ENCODE data around the gene SIK3.

The SIK3 gene

DNA sequence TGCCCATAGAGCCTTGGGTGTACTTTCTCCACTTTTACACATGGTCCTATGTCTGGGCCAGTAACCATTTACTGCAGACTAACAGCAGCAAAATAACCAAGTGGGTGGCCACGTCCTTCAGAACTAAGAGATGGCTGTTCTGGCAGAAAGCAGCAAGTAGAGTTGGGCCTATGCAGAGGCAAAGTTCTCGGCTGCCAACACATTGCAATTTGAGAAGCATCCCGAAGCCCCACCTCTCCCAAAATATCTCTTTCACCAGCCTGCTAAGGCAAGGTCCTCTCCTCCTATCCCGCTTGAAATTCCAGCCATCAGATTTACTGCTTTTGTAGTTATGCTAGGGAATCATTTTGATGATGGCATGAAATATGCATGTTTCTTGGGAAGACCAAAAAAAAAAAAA, 142.3 kb downstream of the SIK3 start:
- no peak overlapping the region for H3K4me3 ChIP-seq (ENCODE audit: low read depth, low read length)
- TF ChIP-seq, protein P1, sequence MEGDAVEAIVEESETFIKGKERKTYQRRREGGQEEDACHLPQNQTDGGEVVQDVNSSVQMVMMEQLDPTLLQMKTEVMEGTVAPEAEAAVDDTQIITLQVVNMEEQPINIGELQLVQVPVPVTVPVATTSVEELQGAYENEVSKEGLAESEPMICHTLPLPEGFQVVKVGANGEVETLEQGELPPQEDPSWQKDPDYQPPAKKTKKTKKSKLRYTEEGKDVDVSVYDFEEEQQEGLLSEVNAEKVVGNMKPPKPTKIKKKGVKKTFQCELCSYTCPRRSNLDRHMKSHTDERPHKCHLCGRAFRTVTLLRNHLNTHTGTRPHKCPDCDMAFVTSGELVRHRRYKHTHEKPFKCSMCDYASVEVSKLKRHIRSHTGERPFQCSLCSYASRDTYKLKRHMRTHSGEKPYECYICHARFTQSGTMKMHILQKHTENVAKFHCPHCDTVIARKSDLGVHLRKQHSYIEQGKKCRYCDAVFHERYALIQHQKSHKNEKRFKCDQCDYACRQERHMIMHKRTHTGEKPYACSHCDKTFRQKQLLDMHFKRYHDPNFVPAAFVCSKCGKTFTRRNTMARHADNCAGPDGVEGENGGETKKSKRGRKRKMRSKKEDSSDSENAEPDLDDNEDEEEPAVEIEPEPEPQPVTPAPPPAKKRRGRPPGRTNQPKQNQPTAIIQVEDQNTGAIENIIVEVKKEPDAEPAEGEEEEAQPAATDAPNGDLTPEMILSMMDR (IDR thresholded peaks at IDR 0.05; ENCODE audit: low read depth, low read length) = no peak

DNA sequence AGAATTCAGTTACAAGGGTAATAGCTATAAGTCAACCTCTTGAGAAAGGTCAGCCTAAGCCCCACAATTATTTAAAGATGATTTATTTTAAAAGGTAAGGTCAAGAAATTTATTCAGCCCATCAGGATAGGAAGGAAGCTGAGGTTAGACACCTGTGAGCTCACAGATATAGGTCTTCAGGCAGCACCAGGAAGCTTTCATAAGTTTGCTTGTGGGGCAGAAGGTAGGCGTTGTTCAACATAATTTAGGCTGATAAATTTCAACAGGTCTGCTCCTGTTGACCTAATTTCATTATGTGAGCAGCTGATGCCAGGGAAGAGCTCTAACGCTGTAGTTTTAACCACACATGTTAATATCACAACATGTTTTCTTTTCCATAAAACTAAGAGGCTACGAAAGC, 142.7 kb downstream of the SIK3 start:
- no peak overlapping the region for H3K4me3 ChIP-seq (ENCODE audit: low read depth, low read length)
- TF ChIP-seq, protein P1 (IDR thresholded peaks at IDR 0.05; ENCODE audit: low read depth, low read length) = no peak

DNA sequence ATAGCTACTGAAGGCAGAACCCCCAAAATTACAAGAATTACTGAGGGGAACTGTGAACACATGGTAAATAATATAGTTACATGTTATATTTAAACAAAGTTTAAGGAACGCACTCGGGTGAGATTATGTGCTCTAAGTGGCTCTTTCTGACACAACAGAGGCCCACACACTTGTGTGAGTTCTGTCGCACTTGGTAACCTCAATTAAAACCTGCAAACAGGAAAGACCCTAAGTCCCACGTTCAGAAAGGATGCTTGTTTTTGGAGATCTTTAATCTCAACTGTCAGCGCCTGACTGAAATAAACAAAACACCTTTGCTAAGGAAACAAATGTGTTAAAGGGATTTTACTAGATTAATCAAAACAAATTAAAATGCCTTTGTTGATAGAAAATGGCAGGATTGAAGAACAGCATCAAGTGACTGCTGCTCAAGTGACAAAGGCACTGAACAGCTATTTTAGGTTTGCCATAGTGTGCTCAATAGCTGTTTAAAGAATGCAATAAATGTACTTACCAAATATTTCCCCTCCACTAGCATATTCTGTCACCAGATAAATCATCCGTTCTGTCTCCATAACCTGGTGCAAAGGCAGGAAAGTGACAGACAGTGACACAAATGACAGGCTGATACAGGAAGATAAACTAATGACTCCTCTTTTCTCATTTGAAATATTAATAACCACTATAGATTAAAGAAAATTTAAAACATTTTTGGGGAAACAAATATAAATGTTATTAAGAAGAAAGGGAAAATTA, 144.5 kb downstream of the SIK3 start:
- TF ChIP-seq, protein P1 (IDR thresholded peaks at IDR 0.05; ENCODE audit: low read depth, low read length) = no peak
- no peak overlapping the region for H3K4me3 ChIP-seq (ENCODE audit: low read depth, low read length)

DNA sequence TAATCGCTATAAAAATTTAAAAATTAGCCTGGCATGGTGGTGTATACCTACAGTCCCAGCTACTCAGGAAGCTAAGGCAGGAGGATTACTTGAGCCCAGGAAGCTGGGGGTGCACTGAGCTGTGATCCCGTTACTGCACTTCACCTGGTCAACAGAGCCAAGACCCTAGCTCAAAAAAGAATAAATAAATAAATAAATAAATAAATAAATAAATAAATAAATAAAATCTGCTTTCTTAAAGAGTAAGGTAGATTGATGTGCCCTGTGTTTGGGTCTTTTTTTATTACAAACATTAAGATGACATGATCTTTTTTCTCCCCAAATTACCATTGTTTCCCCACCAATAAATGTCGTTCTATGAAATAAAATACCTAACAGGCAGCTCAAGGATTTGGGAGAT, 146.5 kb downstream of the SIK3 start:
- H3K4me3 ChIP-seq (ENCODE audit: low read depth, low read length) = no peak overlapping the region
- TF ChIP-seq, protein P1 (IDR thresholded peaks at IDR 0.05; ENCODE audit: low read depth, low read length) = no peak

DNA sequence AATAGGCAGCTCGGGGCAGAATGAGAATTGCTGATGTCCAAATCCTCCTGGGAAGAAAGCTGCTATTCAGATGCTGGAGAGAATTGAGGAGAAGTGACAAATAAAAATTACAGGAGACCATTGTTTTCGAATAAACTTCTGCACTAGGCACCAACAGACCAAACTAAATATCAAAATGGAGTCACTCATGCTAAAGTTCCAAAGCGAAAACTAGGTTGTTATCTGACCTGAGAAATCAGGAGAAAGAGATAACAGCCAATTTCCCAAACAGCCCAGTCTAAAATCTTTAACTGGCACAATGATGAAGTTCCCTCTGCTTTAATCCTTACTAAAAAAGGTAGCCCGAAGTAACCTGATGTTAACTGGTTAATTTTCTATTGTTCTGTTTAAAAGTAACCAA, 148.0 kb downstream of the SIK3 start:
- no peak overlapping the region for H3K4me3 ChIP-seq (ENCODE audit: low read depth, low read length)
- TF ChIP-seq, protein P1 (IDR thresholded peaks at IDR 0.05; ENCODE audit: low read depth, low read length) = no peak

DNA sequence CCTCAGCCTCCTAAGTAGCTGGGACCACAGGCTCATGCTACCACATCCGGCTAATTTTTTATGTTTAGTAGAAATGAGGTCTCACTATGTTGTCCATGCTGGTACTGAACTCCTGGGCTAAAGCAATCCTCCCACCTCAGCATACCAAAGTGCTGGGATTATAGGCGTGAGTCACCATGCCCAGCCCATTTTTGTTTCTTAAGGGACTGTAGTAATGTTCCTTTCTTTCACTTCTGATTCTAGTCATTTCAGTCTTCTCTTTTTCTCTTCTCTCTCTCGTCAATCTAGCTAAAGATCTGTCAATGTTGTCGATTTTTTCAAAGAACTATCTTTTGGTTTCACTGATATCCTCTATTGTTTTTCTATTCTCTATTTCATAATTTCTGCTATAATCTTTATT, 149.8 kb downstream of the SIK3 start:
- no peak overlapping the region for H3K4me3 ChIP-seq (ENCODE audit: low read depth, low read length)
- TF ChIP-seq, protein P1 (IDR thresholded peaks at IDR 0.05; ENCODE audit: low read depth, low read length) = no peak

DNA sequence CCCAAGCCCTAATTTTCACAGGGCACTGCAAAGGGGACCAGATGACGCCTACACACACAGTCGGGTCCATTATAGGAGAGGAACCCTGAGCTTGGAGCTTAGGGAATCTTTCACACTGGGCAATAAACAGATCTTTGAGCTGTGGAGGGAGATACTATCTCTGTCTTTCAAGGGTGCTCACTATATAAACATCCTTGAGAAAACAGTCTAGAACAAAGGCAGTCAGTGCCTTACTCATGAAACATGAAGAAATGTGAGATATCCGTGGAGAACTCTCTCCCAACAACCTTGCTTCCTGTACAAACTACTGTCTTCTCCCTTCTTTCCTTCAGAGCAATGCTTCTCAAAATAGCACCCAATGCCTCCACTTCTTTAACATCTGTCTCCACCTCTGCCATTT, 151.8 kb downstream of the SIK3 start:
- TF ChIP-seq, protein P1 (IDR thresholded peaks at IDR 0.05; ENCODE audit: low read depth, low read length) = no peak

More for the DNA sequence above, 151.8 kb downstream of the SIK3 start:
- H3K4me3 ChIP-seq (ENCODE audit: low read depth, low read length) = no peak overlapping the region

Measured in WI38 (cell line).